K562 (cell line): Measurements from ENCODE around the gene ATF5. TPM values are rescaled to one million over a fixed set of nuclear protein-coding genes. Genes with fewer than 3 reads are reported as not detected.

Source experiments
- CHD1 ChIP-seq: fragments of 200-600 bp; sonication (generic); IDR thresholded peaks from one replicate; pipeline ENCODE4 v1.6.1; 2012; ENCODE audit warnings: mild to moderate bottlenecking, moderate library complexity, low read length, inconsistent platforms
- CREB3 ChIP-seq: fragments of 450-650 bp; conservative IDR thresholded peaks from 2 replicates; pipeline ENCODE4 v1.6.1; 2016; ENCODE audit warnings: missing genetic modification characterization, low read depth, mild to moderate bottlenecking, missing compliant biosample characterization, moderate library complexity
- GABPB2 ChIP-seq: fragments of 250-450 bp; sonication (Bioruptor Pico); conservative IDR thresholded peaks from 2 replicates; pipeline ENCODE4 v1.5.1; 2021; ENCODE audit warnings: mild to moderate bottlenecking
- HDAC6 ChIP-seq: IDR thresholded peaks from 2 replicates; pipeline ENCODE4 v1.6.1; 2012; ENCODE audit warnings: low read depth, mild to moderate bottlenecking, control low read depth, inconsistent platforms, low read length, moderate library complexity
- NR2C2 ChIP-seq, 2 experiments: fragments of 200-800 bp in 1 of 2; sonication (Bioruptor generic) in 1 of 2; sonication (generic) in 1 of 2; formaldehyde crosslinking in 1 of 2; IDR thresholded peaks; 2 replicates each; pipeline versions ENCODE4 v1.6.1 to v1.8.0; 2016 to 2022; ENCODE audit warnings: mild to moderate bottlenecking in 1 of 2, missing compliant biosample characterization in 1 of 2, missing genetic modification characterization in 1 of 2, missing genetic modification reagents in 1 of 2
- POLR2H ChIP-seq: IDR thresholded peaks from 2 replicates; pipeline ENCODE4 v1.6.1; 2016; ENCODE audit warnings: missing genetic modification characterization, low read depth, mild to moderate bottlenecking, control low read depth, missing compliant biosample characterization, moderate library complexity
- SAP30 ChIP-seq: fragments of 200-600 bp; sonication (generic); IDR thresholded peaks from 2 replicates; pipeline ENCODE4 v1.6.1; 2012; ENCODE audit warnings: borderline replicate concordance, low read depth, mild to moderate bottlenecking, moderate library complexity, low read length, control low read depth, inconsistent platforms; ENCODE audit not compliant: insufficient read depth, poor library complexity, severe bottlenecking
- SREBF2 ChIP-seq: sonication (generic); formaldehyde crosslinking; IDR thresholded peaks from 2 replicates; pipeline ENCODE4 v1.4.0; 2020; ENCODE audit warnings: mild to moderate bottlenecking, missing genetic modification reagents
- U2AF1 ChIP-seq: fragments of 200-400 bp; formaldehyde crosslinking; optimal IDR thresholded peaks from 2 replicates; pipeline ENCODE3; 2017; ENCODE audit warnings: mild to moderate bottlenecking, low read depth, low read length, moderate library complexity
- ZKSCAN1 ChIP-seq: fragments of 150-350 bp; IDR thresholded peaks from 2 replicates; pipeline ENCODE4 v1.6.1; 2016; ENCODE audit warnings: low read depth, low read length
- ZNF174 ChIP-seq: fragments of 250-450 bp; sonication (Bioruptor Pico); IDR thresholded peaks from 2 replicates; pipeline ENCODE4 v1.4.0; 2020; ENCODE audit warnings: mild to moderate bottlenecking
- ZNF740 ChIP-seq, 3 experiments: fragments of 200-800 bp in 1 of 3; sonication (Bioruptor generic) in 1 of 3; sonication (generic) in 1 of 3; formaldehyde crosslinking in 1 of 3; IDR thresholded peaks; 2 replicates each; pipeline versions ENCODE4 v1.6.1 to v1.8.0; 2016 to 2022; ENCODE audit warnings: mild to moderate bottlenecking in 2 of 3, missing compliant biosample characterization in 2 of 3, missing genetic modification characterization in 2 of 3, missing genetic modification reagents in 1 of 3
- polyA plus RNA-seq, 8 experiments: library from polyadenylated mRNA; depleted of rRNA in 4 of 8; stranded (reverse) in 5 of 8; unstranded in 3 of 8; fragments of >200 nt; fragmentation: Nextera tagmentation in 2 of 8; fragmentation: Illumina TruSeq in 1 of 8; extraction: Ambion mirVana in 2 of 8; extraction: Trizol in 1 of 8; gene quantifications; 2 replicates each; pipeline versions ENCODE4 v1.2.1 to v1.2.3, GENCODE V29; 2011 to 2014; ENCODE audit warnings: inconsistent platforms in 1 of 8, missing spikeins in 1 of 8
- total RNA-seq, 7 experiments: library from RNA; depleted of rRNA in 6 of 7; stranded (reverse); fragments of >200 nt in 6 of 7; fragmentation: Illumina TruSeq in 2 of 7; extraction: Trizol in 2 of 7; gene quantifications; 2 replicates each; pipeline versions ENCODE4 v1.2.1 to v1.2.3, GENCODE V29; 2011 to 2021; ENCODE audit warnings: low replicate concordance in 1 of 7
- TF ChIP-seq, protein P1 (sequence below): fragments of 200-800 bp; sonication (Bioruptor generic); IDR thresholded peaks from 2 replicates; pipeline ENCODE4 v1.6.1; 2016; ENCODE audit warnings: missing genetic modification characterization, missing compliant biosample characterization

The ATF5 gene
- total and polyA plus RNA-seq, 9 of the 15 experiments (the other 6 are each of a cell fraction or from before 2014, with no cell fraction given), result 3.0 to 57.6 (median 11.1) TPM

- no peak for TF ChIP-seq ZNF740 (CRISPR knock-in tag; IDR thresholded peaks at IDR 0.05)
- TF ChIP-seq ZNF740 (tag; IDR thresholded peaks at IDR 0.05), result no peak
- TF ChIP-seq GABPB2, result no peak
- TF ChIP-seq HDAC6, result no peak
- no peak for TF ChIP-seq NR2C2 (CRISPR knock-in tag; IDR thresholded peaks at IDR 0.05)
- TF ChIP-seq NR2C2 (tag; IDR thresholded peaks at IDR 0.05), result no peak
- no peak for TF ChIP-seq U2AF1
- TF ChIP-seq SREBF2 (CRISPR knock-in tag), result no peak
- no peak for TF ChIP-seq CHD1
- TF ChIP-seq ZKSCAN1, result no peak
- TF ChIP-seq SAP30, result no peak
- no peak for TF ChIP-seq ZNF174
- TF ChIP-seq, protein P1, sequence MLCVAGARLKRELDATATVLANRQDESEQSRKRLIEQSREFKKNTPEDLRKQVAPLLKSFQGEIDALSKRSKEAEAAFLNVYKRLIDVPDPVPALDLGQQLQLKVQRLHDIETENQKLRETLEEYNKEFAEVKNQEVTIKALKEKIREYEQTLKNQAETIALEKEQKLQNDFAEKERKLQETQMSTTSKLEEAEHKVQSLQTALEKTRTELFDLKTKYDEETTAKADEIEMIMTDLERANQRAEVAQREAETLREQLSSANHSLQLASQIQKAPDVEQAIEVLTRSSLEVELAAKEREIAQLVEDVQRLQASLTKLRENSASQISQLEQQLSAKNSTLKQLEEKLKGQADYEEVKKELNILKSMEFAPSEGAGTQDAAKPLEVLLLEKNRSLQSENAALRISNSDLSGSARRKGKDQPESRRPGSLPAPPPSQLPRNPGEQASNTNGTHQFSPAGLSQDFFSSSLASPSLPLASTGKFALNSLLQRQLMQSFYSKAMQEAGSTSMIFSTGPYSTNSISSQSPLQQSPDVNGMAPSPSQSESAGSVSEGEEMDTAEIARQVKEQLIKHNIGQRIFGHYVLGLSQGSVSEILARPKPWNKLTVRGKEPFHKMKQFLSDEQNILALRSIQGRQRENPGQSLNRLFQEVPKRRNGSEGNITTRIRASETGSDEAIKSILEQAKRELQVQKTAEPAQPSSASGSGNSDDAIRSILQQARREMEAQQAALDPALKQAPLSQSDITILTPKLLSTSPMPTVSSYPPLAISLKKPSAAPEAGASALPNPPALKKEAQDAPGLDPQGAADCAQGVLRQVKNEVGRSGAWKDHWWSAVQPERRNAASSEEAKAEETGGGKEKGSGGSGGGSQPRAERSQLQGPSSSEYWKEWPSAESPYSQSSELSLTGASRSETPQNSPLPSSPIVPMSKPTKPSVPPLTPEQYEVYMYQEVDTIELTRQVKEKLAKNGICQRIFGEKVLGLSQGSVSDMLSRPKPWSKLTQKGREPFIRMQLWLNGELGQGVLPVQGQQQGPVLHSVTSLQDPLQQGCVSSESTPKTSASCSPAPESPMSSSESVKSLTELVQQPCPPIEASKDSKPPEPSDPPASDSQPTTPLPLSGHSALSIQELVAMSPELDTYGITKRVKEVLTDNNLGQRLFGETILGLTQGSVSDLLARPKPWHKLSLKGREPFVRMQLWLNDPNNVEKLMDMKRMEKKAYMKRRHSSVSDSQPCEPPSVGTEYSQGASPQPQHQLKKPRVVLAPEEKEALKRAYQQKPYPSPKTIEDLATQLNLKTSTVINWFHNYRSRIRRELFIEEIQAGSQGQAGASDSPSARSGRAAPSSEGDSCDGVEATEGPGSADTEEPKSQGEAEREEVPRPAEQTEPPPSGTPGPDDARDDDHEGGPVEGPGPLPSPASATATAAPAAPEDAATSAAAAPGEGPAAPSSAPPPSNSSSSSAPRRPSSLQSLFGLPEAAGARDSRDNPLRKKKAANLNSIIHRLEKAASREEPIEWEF (CRISPR knock-in tag), result no peak
- TF ChIP-seq POLR2H (tag), result no peak
- no peak for TF ChIP-seq CREB3
These were observed 23.9 kb downstream of the ATF5 start (continued) for GRCh38 chr19:49952906-49953305.
